GM15510 (cell line): ENCODE data around the gene SETD2.

Experiments used
- POLR2A ChIP-seq: IDR thresholded peaks from 3 replicates; pipeline ENCODE4 v1.6.1; 2011; ENCODE audit warnings: borderline replicate concordance; ENCODE audit not compliant: insufficient read length; ENCODE audit errors: extremely low read depth

Gene SETD2

GRCh38 chr3:47008234-47008796 lies 155.6 kb downstream of the SETD2 start:
- TF ChIP-seq POLR2A, result no peak

GRCh38 chr3:47007482-47008233 lies 156.3 kb downstream of the SETD2 start:
- TF ChIP-seq POLR2A, result no peak

GRCh38 chr3:47007001-47007400 lies 156.9 kb downstream of the SETD2 start:
- TF ChIP-seq POLR2A, result no peak

GRCh38 chr3:47006145-47006651 lies 157.7 kb downstream of the SETD2 start:
- no peak for TF ChIP-seq POLR2A

- TF ChIP-seq POLR2A, result no peak
Observed at GRCh38 chr3:47005212-47006144, 158.4 kb downstream of the SETD2 start.

- no peak for TF ChIP-seq POLR2A
Observed at GRCh38 chr3:47004369-47005211, 159.3 kb downstream of the SETD2 start.

- no peak for TF ChIP-seq POLR2A
Observed at GRCh38 chr3:47003461-47004368, 160.2 kb downstream of the SETD2 start.

GRCh38 chr3:47003056-47003410 lies 160.9 kb downstream of the SETD2 start:
- TF ChIP-seq POLR2A, result no peak

- TF ChIP-seq POLR2A, result no peak
Observed at GRCh38 chr3:47002171-47003055, 161.5 kb downstream of the SETD2 start.

- TF ChIP-seq POLR2A, result no peak
Observed at GRCh38 chr3:47001731-47002170, 162.2 kb downstream of the SETD2 start.

GRCh38 chr3:47000922-47001730 lies 162.8 kb downstream of the SETD2 start:
- TF ChIP-seq POLR2A, result no peak
